SH-SY5Y (cell line): ENCODE results near the gene FSD1.

Experiments
- GATA2 ChIP-seq: IDR thresholded peaks from 2 replicates; pipeline ENCODE4 v1.6.1; 2011; ENCODE audit warnings: mild to moderate bottlenecking, low read depth, low read length
- GATA3 ChIP-seq: IDR thresholded peaks from 2 replicates; pipeline ENCODE4 v1.6.1; 2011; ENCODE audit warnings: low read depth, mild to moderate bottlenecking, low read length, moderate library complexity

FSD1 gene

GRCh38 chr19:4360081-4360569 lies 55.7 kb downstream of the FSD1 start:
- TF ChIP-seq GATA3 (no peak), GATA2 (no peak)

- no peak for TF ChIP-seq GATA3
- no peak for TF ChIP-seq GATA2
These were observed 56.3 kb downstream of the FSD1 start for GRCh38 chr19:4360641-4361151.

GRCh38 chr19:4361152-4362046 lies 57.0 kb downstream of the FSD1 start:
- TF ChIP-seq GATA3 (no peak), GATA2 (no peak)

- TF ChIP-seq GATA2 (no peak), GATA3 (no peak)
These were observed 57.9 kb downstream of the FSD1 start for GRCh38 chr19:4362101-4362828.

GRCh38 chr19:4362831-4363545 lies 58.6 kb downstream of the FSD1 start:
- TF ChIP-seq GATA3: no peak
- TF ChIP-seq GATA2: no peak

DNA sequence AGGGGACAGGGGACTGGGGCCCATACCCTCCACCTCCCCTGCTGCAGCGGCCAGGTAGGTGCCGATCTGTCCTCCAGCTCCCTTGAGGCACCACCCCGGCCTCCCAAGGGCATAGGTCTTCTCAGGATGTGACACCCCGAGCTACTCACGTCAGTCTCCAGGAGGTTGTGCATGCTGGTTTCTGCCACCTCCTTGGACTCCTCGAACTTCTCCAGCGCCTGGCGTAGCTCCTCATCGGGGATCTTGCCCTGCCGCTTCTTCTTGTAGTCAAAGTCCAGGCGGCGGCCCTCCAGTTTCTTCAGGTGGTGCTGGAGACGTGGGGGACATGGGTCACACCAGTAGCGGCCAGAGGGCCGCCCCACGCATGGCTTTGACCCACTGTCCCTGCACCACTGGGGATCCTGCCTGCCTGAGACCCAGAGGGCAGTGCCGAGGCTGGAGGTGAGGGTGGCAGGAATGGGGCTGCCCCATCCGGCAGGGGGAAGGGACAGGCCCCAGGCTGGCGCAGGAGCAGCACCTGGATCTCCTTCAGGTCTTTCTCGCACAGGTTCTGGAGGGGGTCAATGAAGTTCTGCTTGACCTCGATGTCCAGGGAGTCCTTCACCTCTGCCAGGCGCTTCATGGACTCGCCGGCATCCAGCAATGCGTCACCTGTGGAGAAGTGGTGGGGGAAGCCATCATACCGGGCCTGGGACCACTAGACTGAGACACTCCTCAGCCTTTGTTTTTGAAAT lies 59.3 kb downstream of the FSD1 start:
- TF ChIP-seq GATA3 (no peak), GATA2 (no peak)

GRCh38 chr19:4365341-4365740 lies 60.9 kb downstream of the FSD1 start:
- TF ChIP-seq GATA3 (no peak), GATA2 (no peak)

DNA sequence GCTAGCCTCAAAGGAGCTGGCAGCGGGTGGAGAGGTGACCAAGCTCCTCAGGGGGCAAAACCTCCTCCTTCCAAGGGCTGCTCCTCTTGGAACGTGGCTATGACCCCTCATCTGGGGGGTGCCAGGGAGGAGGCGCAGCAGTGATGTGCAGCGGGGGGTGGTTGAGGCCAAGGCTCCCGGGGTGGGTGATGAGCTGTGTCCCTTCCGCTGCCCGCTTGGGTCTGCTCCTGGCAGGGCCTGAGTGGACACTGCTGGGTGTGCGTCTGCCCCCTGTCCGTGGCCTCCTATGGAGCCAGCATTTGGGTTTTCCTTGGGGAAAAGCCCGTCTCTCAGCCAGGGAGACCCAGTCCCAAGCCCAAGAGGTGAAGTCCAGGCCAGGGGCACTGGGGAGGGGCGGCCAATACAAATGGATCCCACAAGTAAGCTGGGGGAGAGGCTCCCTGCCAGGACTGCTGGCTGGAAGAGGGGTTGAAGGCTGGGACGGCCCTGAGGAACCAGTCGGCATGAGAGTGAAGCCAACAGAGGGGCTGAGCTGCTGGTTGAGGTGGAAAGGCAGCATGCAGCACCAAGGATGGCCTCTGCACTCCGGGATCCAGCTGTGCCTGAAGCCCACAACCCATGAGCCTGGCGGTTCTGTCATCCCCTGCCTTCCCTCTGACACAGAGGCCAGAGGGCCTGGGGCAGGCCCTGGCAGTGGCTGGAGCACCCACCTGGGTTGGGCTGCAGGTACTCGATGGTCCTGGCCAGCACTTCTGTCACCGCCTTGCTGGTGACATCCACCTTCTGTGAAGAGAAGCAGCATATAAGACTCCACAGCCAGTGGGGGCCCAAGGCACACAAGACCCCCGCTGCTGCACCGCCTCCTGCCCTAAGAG lies 61.6 kb downstream of the FSD1 start:
- TF ChIP-seq GATA3: no peak
- no peak for TF ChIP-seq GATA2

- TF ChIP-seq GATA3: no peak
- no peak for TF ChIP-seq GATA2
These were observed 62.4 kb downstream of the FSD1 start for GRCh38 chr19:4366666-4367335.

- TF ChIP-seq GATA2: no peak
These were observed 62.9 kb downstream of the FSD1 start for GRCh38 chr19:4367336-4367723.

- TF ChIP-seq GATA2: no peak
- no peak for TF ChIP-seq GATA3
These were observed 63.4 kb downstream of the FSD1 start for GRCh38 chr19:4367781-4368127.

- TF ChIP-seq GATA3: no peak
- TF ChIP-seq GATA2: no peak
These were observed 63.9 kb downstream of the FSD1 start for GRCh38 chr19:4368128-4368820.
